Breast epithelium (tissue), 3 donors: Measurements from ENCODE around the gene WDR81.
"Not testable (repeated sequence)": the region's sequence is repeated elsewhere in the genome, so short reads cannot be mapped to it uniquely, and the experiment has no call there.

Experiments used
- CTCF ChIP-seq, 3 donors: fragments of 450-650 bp; IDR thresholded peaks; one replicate each; pipeline ENCODE4 v1.5.1; 2016 to 2017; ENCODE audit warnings: antibody characterized with exemption in 3 of 3, mild to moderate bottlenecking in 3 of 3, moderate library complexity in 3 of 3
- POLR2A ChIP-seq: fragments of 450-650 bp; IDR thresholded peaks from one replicate; pipeline ENCODE4 v1.6.1; 2016; ENCODE audit warnings: antibody characterized with exemption, mild to moderate bottlenecking, moderate library complexity

- not testable (repeated sequence) for TF ChIP-seq CTCF (IDR thresholded peaks at IDR 0.05); POLR2A
Measured at GRCh38 chr17:1699891-1700290, 24.6 kb upstream of the WDR81 start.
